GM21526 (cell line): ENCODE measurements around the gene TRDMT1.

Source experiments
- ATAC-seq: cut with Tn5 transposase; IDR thresholded peaks from one replicate; pipeline ENCODE4 v1.9.1; 2021; ENCODE audit warnings: moderate library complexity; ENCODE audit not compliant: unreplicated experiment, low FRiP score

The TRDMT1 gene

GRCh38 chr10:17109475-17110207 is 91.8 kb downstream of the TRDMT1 start:
- ATAC-seq: no peak

- no peak for ATAC-seq
These were observed 92.4 kb downstream of the TRDMT1 start for GRCh38 chr10:17109046-17109445.

GRCh38 chr10:17106991-17107390 is 94.5 kb downstream of the TRDMT1 start:
- ATAC-seq: no peak

GRCh38 chr10:17101910-17102266 is 99.6 kb downstream of the TRDMT1 start:
- no peak for ATAC-seq

GRCh38 chr10:17101257-17101909 is 100.1 kb downstream of the TRDMT1 start:
- ATAC-seq: no peak

GRCh38 chr10:17100586-17100985 is 100.9 kb downstream of the TRDMT1 start:
- ATAC-seq: no peak

DNA sequence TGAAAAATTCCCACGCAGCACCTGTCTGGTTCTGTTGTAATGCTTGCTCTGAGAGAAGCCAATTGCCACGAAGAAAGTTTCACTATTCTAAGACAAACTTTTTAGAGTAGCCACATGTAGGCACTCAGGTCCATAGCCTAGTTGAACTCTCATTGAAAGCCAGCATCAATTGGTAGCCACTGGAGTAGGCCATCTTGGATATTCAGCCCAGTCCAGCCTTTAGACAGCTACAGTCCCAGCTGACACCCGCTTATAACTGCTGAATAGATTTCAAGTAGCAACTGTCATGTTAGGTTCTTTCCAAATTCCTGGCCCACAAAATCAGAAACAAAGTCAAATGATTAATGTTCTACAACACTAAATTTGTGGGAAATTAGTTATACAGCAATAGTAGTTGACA is 103.5 kb downstream of the TRDMT1 start:
- no peak for ATAC-seq
